ENCODE data around the gene TPPP3. TPM values are rescaled to one million over a fixed set of nuclear protein-coding genes. Genes with fewer than 3 reads are reported as not detected.
A peak's percentile ranks its signal among the peaks of the same experiment; 100 is the strongest.
"Not testable (repeated sequence)": the region's sequence is repeated elsewhere in the genome, so short reads cannot be mapped to it uniquely, and the experiment has no call there.

TPPP3 gene
- total RNA-seq, 1 donor from 2014 or later: 12.5 TPM

DNA sequence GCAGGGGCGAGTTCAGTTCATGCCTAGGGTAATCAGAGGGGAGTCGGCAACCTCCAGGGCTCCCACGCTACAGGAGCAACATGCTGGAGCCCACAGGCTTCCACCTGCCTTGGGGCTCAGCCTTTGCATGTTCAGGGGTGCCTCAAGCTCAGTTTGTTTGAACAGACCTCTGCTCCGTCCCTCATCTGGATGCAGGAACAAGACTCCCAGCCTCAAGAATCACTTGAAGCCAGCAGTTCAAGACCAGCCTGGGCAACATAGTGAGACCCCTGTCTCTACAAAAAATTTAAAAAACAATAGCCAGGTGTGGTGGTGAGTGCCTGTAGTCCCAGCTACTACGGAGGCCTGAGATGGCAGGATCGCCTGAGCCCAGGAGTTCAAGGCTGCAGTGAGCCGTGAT is 32.7 kb upstream of the TPPP3 start:
- DNase-seq (ENCODE audit: low spot score): no peak

GRCh38 chr16:67425580-67425979 is 32.3 kb upstream of the TPPP3 start:
- DNase-seq (ENCODE audit: low spot score): no peak

DNA sequence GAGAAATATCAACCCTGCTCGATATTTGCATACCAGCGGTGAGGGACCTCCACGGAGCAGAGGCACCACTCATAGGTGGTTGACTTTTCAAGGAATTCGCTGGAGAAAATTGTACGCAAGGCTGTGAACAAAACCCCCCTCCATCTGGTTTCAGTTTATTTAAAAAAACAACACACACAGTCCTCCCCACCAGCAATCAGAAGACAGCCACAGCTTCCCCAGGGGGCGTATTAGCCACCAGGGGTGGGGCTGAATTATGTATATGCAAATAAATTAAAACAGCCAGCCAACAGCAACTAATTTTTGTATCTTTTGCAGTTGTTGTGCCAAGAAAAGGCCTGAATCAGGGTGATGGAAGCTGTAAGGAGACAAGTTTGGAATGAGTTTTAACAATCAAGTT is 31.8 kb upstream of the TPPP3 start:
- DNase-seq (ENCODE audit: low spot score): no peak

- no peak for DNase-seq (ENCODE audit: low spot score)
These were observed 30.9 kb upstream of the TPPP3 start for GRCh38 chr16:67424261-67424615.

DNA sequence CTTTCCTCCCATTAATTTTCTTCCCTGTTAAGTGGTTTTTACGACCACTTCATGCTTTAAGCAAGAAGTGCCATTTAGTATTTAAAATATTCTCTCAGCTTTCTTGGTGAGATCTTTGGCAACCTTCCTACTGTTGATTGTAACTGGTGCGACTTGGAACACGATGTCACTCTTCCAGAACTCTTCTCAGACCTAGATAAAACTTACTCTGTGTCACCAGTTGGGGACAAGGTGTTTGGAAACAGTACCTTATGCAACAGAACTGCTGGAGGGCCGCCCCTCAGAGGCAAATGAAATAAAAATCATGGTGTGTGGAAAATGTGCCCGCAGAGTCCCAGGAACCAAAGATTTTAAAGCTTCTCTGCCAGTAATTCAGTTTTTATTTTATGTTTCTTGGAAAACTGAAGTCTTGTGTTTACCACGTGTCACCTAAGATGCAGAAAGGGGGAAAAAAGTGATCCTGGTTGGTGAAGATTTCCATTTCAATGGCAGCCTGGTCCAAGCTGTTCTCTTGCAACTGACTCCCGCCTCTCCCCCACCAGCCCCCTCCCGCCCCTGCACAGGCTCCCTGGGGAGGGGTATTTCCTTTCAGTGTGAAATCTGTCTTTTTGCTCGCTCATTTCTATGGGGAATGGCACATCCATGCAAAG is 30.4 kb upstream of the TPPP3 start:
- no peak for DNase-seq (ENCODE audit: low spot score)

DNA sequence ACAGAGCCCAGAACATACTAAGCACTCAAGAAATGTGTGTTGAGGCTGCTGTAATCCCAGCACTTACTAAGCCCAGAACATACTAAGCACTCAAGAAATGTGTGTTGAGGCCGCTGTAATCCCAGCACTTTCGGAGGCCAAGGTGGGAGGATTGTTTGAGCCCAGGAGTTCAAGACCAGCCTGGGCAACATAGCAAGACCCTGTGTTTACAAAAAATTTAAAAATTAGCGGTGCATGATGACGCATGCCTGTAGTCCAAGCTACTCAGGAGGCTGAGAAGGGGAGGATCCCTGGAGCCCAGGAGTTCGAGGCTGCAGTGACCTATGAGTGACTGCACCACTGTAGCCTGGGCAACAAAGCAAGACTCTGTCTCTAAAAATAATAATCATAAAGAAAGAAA is 29.7 kb upstream of the TPPP3 start:
- DNase-seq (ENCODE audit: low spot score): no peak

DNA sequence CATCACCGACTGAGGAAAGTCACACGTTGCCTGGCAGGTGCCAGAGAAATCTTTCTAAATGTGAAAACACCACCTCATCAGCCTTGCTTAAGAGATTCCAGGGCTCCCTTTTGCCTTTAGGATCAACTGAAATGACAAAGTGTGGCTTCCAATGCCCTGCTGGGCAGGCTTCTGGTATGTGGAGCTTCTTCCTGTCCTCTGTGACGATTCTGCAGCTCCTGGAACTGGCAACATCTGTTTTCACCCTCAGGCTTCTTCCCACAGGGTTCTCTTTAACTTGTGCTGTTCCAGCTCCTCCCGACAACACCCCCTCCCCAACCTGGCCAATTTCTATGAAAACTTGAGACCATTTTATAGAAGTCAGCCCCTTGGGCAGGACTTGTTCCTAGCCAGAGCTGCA is 27.7 kb upstream of the TPPP3 start:
- DNase-seq (ENCODE audit: low spot score): no peak

DNA sequence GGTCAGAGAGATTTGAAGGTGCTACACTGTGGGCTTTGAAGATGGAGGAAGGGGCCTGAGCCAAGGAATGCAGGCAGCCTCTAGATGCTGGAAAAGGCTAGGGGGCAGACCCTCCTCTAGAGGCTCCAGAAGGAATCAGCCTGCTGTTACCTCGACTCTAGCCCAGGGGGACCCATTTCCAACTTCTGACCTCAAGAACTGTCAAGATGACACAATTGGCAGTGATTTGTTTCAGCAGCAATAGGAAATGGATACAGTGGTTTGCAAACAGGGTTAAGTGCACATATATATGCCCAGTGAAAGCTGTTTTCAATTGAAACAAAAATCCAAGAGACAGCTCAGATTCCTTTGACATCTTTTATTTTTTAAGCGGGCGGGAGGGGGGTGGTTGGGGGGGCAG is 26.6 kb upstream of the TPPP3 start:
- DNase-seq (ENCODE audit: low spot score): no peak

- no peak for DNase-seq (ENCODE audit: low spot score)
These were observed 26.2 kb upstream of the TPPP3 start for GRCh38 chr16:67419502-67419901.

- DNase-seq (ENCODE audit: low spot score): no peak
These were observed 24.2 kb upstream of the TPPP3 start for GRCh38 chr16:67417333-67418061.

GRCh38 chr16:67415872-67416793 is 22.8 kb upstream of the TPPP3 start, which contains the start of gene ZDHHC1:
Gene ZDHHC1 (minus strand): TSS chr16:67416477. CDS start chr16:67407775, 8,702 bp downstream.
- peak; percentile 71 for DNase-seq (ENCODE audit: low spot score)

DNA sequence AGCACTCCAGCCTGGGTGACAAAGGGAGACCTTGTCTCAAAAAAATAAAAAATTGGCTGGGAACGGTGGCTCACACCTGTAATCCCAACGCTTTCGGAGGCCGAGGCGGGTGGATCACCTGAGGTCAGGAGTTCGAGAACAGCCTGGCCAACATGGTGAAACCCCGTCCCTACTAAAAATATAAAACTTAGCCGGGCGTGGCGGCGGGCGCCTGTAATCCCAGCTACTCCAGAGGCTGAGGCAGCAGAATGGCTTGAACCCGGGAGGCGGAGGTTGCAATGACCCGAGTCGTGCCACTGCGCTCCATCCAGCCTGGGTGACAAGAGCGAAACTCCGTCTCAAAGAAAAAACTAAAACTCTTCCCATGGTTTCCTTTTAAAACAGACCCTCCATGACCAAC is 22.1 kb upstream of the TPPP3 start:
- DNase-seq (ENCODE audit: low spot score): not testable (repeated sequence)

DNA sequence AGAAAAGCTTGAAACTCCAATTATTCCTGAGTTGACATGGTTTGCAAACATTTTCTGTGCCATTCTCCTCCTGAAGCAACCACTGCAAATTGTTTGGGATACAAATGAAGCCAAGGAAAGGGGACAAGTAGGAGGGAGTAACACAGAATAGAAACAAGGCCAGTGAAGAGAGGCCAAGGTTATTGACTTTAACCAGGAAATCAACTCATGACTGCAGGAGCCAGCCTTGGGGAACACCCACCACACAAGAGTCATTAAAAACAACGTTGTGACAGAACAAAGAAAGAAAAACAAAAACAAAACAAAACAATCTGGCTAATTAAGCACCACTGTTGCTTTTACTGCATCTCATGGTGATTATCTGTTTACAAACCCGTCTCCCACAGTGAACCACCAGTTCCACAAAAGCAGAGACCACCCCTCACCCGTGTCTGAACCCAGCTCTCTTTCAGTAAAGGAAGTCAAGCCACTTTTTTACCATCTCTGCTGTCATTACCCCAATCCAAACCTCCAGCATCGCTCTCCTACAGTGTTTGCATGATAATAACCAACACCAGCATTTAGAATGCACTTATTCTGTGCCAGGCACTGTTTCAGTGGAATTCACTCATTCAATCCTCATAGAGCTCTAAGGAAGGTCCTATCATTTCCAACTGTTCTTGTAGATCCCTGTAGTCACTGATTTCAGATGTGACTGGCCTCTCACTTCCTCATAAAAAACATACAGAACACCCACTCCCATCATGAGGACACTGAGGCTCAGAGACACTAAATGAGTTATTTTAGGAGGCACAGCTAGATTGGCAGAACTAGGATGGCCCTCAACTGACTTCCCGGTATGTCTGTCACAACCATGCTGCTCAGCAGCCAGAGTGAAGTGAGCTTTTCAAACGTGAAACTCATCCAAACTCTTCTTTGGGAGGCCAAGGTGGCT is 20.9 kb upstream of the TPPP3 start:
- DNase-seq (ENCODE audit: low spot score): no peak

DNA sequence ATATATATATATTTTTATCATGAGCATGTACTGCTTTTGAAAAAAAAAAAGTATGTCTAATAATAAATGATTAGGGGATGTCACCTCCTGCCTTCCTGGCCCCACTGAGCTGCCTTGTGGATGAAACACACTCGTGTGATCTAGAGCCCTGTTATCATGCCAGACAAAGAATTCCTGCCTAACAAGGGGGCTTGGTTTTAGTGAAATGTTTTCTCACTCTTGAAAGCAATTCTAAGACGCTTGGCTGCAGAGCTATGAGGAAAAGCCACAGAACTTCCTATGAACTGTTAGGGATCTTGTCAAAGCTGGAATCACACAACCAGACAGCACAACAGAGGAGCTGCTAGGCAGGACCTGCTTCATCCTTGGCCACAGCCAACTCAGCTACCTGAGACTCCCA is 19.0 kb upstream of the TPPP3 start:
- no peak for DNase-seq (ENCODE audit: low spot score)

DNA sequence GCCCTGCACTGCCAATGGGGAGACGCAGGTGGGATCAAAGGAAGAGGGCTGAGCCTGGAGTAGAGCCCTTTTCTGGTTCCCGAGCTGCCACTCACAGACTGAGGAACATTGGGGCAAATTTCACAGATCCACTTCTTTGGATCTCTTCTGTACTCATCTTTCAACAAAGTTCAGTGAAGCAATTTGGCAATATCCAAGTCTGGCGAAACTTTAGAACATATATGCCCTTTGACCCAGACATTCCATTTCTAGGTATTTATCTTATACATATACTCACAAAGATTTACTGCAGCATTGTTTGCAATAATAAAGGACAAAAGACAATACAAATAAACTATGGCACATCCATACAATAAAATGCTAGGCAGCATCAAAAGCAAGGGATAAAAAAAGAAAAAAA is 18.0 kb upstream of the TPPP3 start:
- no peak for DNase-seq (ENCODE audit: low spot score)

- no peak for DNase-seq (ENCODE audit: low spot score)
These were observed 16.3 kb upstream of the TPPP3 start for GRCh38 chr16:67409631-67410030.

- no peak for DNase-seq (ENCODE audit: low spot score)
These were observed 14.6 kb upstream of the TPPP3 start for GRCh38 chr16:67407788-67408452.

- no peak for DNase-seq (ENCODE audit: low spot score)
These were observed 14.0 kb upstream of the TPPP3 start for GRCh38 chr16:67407176-67407787.

- DNase-seq (ENCODE audit: low spot score): no peak
These were observed 13.0 kb upstream of the TPPP3 start for GRCh38 chr16:67406111-67406971.

Data from ureter (tissue), 1 donor.